A673 (cell line): ENCODE results near the gene MDM1.

ENCODE experiments used
- CTCF ChIP-seq: fragments of 300-800, 200-600 bp; sonication (generic); conservative IDR thresholded peaks from 2 replicates; pipeline ENCODE4 v1.5.1; 2017; ENCODE audit warnings: low read depth, mild to moderate bottlenecking, antibody characterized with exemption, low read length, moderate library complexity, mixed read lengths
- EZH2 ChIP-seq: fragments of 200-600 bp; sonication (generic); IDR thresholded peaks from 2 replicates; pipeline ENCODE4 v1.6.1; 2017; ENCODE audit warnings: borderline replicate concordance, low read depth, mild to moderate bottlenecking, mixed read lengths, antibody characterized with exemption, low read length; ENCODE audit not compliant: poor library complexity, severe bottlenecking

GRCh38 chr12:68319988-68320623 lies 12.1 kb downstream of the MDM1 start:
- TF ChIP-seq CTCF (no peak), EZH2 (no peak)
